Activated effector memory CD4-positive, alpha-beta T cell treated with anti-CD3 and anti-CD28 coated beads, Interleukin-2, amount 50 U/mL, for 16 hours (primary cell): Measurements from ENCODE around the gene WFDC10B.
"Not testable (repeated sequence)": the region's sequence is repeated elsewhere in the genome, so short reads cannot be mapped to it uniquely, and the experiment has no call there.

Source experiments
- DNase-seq: peaks from one replicate; pipeline ENCODE4 v3.0.0-alpha.2; 2020

The WFDC10B gene

DNA sequence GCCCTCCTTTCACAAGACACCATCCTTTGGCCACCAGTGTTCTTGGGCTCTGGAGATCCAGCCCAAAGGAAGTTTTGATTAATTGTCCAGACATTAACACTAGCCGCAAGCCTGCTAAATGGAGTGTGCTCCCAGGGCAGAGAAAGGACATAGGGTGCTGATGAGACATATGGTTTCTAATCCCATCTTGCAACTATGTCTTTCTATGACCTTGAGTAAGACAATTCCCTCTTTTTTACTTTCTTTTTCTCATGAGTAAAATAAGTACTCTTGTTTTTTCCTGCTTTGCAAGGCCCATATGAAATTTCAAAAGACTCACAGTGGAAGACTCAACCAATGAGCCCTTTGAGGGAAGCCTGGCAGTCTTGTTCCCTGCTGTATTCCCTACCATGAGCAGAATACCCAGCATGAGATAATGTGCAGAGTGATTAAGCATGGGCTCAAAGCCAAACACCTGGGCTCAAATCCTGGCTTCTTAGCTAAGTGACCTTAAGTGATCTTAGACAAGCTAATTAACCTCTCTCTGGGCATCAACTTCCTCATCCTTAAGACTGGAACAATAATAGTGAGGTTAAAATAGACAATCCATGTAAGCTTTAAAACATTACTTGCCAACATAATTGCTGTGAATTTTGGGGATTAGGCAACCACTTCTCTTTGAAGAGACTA, at the start of gene WFDC10B:
WFDC10B (minus strand) TSS at position 51 of the 669 bp plus-strand sequence. CDS start 19,027 bp downstream, outside the sequence.
- DNase-seq, result no peak

DNA sequence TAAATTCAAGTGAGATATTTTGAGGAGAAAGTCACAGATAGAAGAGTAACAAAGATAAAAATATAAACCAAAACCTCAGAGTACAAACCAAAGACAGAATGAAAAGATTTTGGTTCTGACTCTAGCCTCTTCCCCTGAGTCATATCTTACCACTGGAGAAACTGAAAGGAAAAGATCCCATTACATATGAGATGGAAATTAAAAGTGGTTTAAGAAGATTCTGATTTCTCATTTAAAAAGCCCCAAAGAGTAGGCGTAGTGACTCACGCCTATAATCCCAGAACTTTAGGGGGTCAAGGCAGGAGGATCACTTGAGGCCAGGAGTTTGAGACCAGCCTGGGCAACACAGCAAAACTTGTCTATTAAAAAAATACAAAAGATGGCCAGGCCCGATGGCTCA, 47.9 kb upstream of the WFDC10B start:
- no peak for DNase-seq

DNA sequence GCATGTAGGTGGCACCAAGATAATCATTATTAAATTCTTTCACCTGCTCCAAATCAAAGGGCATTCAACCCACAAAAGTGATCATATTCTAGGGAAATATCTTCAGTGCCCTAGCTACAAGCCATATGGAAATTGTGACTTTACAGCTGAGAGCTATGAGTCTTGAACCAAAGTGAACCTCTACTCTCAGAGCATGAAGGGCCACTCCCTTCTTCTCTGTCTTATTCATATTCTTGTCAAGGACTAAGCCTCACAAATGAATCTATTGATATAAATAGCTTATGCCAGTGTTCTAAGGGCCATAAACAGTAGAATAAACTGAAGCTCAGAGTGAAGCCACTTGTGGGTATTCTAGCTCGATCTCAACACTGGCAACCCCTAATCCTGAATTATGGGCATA, 46.9 kb upstream of the WFDC10B start:
- no peak for DNase-seq

DNA sequence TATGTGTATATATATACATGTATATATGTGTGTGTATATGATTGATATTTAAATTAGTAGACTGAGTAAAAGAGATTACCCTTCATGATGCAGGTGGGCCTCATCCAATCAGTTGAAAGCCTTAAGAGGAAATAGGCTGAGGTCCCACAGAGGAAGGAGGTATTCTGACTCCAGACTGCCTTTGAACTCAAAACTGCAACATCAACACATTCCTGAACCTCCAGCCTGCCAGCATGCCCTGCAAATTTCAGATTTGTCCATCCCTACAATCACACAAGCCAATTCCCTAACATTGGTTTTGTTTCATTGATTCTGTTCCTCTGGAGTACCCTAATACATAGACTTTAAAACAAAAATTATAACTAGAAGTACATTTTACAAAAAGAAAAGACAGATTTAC, 40.2 kb upstream of the WFDC10B start:
- no peak for DNase-seq

DNA sequence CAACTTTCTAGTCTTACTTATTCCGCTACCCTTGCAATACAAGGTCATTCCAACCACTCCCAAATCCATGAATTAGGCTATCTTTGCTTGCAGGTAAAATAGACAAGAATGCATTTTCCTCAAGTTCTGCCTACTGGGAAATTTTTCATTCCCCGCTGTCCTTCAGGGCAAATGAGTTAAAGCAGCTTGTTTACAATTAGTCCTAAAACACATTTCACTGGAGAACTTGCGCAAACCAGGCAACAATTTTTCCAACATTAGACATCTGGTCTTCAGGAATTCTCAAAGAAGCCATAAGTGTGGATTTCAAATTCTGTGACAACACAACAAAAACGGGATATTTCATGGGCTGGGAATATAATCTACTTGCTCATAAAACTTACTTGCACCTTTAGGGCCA, 37.8 kb upstream of the WFDC10B start:
- DNase-seq, result no peak

DNA sequence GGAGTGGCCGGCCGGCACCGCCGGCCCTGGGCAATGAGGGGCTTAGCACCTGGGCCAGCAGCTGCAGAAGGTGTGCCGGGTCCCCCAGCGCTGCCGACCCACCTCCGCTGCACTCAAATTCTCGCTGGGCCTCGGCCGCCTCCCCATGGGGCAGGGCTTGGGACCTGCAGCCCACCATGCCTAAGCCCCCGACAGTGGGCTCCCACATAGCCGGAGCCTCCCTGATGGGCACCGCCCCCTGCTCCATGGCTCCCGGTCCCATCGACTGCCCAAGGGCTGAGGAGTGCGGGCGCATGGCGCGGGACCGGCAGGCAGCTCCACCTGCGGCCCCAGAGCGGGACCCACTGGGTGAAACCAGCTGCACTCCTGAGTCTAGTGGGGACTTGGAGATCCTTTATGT, 31.2 kb upstream of the WFDC10B start:
- no peak for DNase-seq

DNA sequence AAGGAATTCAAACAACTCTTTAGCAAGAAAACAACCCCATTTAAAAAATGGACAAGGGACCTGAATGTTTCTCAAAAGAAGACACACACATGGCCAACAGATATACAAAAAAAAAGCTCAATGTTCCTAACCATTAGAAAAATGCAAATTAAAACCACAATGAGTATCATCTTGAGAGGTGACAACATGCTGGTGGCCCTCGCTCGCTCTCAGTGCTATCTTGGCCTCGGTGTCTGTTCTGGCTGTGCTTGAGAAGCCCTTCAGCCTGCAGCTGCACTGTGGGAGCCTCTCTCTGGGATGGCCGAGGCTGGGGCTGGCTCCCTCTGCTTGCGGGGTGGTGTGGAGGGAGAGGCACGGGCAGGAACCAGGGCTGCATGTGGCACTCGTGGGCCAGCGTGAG, 30.7 kb upstream of the WFDC10B start:
- no peak for DNase-seq

DNA sequence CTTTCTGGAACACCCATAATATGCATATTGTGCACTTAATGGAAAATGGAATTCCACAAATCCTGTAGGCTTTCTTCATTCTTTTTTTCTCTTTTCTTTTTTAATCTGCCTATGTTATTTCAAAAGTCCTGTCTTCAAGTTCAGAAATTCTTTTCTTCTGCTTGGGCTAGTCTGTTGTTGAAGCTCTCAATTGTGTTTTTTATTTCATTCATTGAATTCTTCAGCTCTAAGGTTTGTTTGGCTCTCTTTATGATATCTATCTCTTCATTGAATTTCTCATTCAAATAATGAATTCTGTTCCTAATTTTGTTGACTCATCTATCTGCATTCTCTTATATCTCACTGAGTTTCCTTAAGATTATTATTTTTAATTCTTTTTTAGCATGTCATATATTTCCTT, 27.4 kb upstream of the WFDC10B start:
- no peak for DNase-seq

DNA sequence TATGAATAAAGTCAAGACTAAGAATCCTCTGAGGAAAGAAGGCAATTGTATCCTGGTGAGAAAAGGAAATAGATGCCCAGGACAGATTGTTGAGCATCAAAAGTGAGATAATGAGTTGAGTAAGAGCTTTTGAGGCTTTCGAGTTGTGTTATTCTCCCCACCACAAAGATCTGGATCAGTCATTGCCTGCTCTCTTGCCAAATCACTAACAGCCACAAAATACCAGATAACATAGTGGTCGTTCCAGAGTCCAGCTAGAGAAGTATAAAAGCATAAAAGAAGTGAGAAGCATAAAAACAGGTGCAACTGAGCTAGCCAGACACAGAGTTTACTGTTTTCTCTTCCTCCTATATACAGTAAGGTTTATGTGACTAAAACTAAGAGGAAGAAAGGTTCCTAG, 22.2 kb upstream of the WFDC10B start:
- DNase-seq, result no peak

DNA sequence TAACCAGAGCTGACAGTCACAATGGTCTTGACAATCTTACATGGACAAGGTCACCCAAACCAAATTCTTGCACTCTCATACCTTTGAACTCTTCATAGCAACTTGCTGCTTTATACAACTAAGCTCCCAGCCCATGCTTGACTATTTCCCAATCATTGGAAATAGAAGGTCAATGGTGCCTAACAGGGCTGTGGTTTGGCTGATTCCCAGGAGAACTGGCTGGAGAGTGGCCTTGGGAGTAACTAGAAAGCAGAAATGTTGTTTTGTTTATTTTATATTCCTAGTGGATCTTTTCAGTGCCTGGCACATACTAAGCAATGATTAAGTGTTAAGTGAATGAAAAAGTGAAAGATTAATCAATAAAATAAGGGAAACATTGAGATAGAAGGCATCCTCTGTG, 20.3 kb upstream of the WFDC10B start:
- no peak for DNase-seq

DNA sequence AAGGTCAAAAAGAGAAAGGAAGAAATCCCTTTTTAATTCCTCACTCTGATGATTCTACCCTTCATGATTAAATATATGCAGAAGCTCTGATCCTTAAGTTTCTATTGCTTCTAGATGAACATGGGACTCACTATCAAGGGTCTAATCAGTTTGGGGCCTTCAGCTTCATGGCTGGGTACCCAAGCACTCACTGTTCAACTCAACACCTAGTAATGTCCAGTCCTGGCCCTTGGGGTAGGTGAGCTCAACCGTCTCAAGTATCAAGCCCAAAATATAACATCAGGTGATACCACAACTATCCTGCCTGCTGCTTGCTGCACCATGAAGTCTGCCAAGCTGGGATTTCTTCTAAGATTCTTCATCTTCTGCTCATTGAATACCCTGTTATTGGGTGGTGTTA, 17.2 kb upstream of the WFDC10B start, which contains the start of gene SPINT4:
SPINT4 (plus strand) TSS at position 301 of the 400 bp plus-strand sequence; CDS start at position 322, 21 bp downstream.
- no peak for DNase-seq

DNA sequence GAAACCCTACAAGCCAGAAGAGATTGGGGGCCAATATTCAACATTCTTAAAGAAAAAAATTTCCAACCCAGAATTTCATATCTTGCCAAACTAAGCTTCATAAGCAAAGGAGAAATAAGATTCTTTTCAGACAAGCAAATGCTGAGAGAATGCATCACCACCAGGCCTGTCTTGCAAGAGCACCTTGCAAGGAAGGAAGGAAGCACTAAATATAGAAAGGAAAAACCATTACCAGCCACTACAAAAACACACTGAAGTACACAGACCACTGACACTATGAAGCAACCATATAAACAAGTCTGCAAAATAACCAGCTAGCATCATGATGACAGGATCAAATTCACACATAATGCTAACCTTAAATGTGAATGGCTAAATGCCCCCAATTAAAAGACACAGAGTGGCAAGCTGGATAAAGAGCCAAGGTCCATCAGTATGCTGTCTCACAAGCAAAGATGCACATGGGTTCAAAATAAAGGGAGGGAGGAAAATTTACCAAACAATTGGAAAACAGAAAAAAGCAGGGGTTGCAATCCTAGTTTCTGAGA, 11.4 kb upstream of the WFDC10B start:
- DNase-seq, result not testable (repeated sequence)

DNA sequence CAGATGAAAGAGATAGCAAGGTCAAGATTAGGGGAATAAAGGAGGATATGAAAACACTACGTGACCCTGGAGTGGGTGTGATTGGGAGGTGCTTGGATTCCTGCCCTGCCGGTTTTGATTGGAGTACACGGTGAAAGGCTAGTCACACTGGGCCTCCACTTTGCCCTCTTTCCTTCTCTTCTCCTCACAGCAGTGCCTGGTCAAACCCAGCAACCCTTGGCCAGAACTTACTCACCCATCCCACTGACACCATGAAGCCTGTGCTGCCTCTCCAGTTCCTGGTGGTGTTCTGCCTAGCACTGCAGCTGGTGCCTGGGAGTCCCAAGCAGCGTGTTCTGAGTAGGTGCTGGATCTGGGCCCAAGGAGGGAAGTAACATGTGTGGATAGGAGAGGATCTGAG, 2.9 kb downstream of the WFDC10B start, which contains the start of gene WFDC13:
WFDC13 (plus strand) TSS at position 166 of the 400 bp plus-strand sequence; CDS start at position 252, 86 bp downstream.
- DNase-seq, result no peak

DNA sequence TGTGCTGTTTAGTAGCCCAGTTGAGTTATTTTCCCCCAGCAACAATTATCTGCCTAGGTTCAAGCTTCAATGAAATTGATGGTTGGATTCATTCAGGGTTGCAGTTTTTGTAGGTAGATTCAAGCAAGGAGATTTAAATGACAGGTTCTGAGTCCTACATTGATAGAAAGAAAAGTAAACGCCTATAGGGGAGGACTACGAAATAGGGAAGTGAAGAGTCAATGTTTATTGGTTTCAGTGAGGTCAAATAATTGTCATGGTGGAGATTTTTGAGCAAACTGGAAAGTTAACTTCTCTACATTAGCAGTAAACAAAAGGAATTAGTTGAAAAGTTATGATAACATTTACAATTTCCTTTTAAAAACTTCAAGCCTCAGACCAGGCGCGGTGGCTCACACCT, 3.7 kb downstream of the WFDC10B start:
- DNase-seq, result no peak

DNA sequence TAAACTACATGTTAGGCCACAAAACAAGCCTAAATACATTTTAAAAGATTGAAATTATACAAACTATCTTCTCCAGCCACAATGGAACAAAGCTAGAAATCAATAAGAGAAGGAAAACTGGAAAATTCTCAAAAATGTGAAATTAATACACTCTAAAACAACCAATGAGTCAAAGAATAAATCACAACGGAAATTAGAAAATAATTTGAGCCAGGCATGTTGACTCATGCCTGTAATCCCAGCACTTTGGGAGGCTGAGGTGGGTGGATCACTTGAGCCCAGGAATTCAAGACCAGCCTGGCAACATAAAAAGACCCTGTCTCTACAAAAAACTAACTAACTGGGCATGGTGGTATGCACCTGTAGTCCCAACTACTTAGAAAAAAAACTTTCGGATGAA, 9.3 kb downstream of the WFDC10B start:
- no peak for DNase-seq

DNA sequence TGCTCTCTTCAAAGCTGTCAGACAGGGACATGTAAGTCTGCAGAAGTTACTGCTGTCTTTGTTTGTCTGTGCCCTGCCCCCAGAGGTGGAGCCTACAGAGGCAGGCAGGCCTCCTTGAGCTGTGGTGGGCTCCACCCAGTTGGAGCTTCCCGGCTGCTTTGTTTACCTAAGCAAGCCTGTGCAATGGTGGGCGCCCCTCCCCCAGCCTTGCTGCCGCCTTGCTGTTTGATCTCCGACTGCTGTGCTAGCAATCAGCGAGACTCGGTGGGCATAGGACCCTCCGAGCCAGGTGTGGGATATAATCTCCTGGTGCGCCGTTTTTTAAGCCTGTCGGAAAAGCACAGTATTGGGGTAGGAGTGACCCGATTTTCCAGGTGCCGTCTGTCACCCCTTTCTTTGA, 11.5 kb downstream of the WFDC10B start:
- DNase-seq, result not testable (repeated sequence)

DNA sequence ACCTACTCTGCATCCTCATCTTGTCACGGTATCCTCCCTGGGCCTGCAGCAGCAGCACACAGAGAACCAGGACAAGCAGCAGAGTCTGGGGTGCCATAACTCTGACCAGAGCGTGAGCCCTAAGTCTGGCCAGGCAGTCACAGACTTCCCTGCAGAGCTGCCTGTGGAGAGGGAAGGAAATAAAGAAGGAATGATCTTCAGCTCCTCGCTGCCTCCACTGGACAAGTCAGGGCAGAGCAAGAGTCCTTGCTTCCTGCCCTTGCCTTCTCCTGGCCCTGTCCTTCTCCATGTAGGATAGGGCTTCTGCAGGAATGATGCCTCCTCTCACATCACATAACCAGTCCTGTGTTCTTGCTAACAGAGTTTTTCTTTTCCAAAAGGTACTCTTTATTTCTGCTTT, 18.9 kb downstream of the WFDC10B start:
- no peak for DNase-seq

DNA sequence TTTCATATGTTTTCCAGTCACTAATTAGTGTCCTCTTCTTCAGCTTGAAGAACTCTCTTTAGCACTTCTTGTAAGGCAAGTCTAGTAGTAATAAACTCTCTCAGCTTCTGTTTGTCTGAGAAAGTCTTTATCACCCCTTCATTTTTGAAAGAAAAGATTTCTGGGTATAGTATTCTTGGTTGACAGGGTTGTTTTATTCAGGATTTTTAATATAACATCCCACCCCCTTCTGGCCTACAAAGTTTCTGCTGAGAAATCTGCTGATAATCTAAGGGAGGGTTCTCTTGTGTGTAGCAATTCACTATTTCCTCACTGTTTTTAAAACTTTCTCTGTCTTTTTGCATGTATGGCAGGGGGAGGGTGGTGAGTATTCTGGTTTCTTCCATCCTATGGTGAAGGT, 25.2 kb downstream of the WFDC10B start:
- no peak for DNase-seq

DNA sequence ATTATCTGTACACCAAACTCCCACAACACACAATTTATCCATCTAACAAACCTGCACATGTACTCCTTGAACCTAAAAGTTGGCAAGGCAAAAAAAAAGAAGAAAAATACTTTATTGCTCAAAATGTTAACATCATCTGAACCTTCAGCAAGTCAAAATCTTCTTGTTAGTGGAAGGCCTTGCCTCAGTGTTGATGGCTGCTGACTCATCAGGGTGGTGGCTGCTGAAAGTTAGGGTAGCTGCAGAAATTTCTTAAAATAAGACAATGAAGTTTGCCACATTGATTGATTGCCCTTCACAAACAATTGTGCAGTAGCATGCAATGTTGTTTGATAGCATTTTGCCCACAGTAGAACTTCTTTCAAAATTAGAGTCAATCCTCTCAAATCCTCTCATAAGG, 32.1 kb downstream of the WFDC10B start:
- DNase-seq, result no peak

DNA sequence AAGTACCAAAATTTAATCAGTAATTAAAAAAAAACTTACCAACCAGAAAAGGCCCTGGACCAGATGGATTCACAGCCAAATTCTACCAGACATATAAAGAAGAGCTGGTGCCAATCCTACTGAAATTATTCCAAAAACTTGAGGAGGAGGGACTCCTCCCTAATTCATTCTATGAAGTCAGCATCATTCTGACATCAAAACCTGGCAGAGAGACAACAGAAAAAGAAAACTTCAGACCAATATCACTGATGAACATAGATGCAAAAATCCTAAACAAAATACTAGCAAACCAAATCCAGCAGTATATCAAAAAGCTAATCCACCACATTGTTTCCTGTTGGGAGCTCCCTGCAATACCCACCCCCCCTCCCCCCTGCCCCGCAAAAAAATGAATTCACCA, 34.7 kb downstream of the WFDC10B start, which contains the start of gene WFDC11:
WFDC11 (minus strand) TSS at position 101 of the 400 bp plus-strand sequence. CDS start 19,639 bp downstream, outside the sequence.
- DNase-seq, result no peak

DNA sequence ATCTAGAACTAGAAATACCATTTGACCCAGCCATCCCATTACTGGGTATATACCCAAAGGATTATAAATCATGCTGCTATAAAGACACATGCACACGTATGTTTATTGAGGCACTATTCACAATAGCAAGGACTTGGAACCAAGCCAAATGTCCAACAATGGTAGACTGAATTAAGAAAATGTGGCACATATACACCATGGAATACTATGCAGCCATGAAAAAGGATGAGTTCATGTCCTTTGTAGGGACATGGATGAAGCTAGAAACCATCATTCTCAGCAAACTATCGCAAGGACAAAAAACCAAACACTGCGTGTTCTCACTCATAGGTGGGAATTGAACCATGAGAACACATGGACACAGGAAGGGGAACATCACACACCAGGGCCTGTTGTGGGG, 47.8 kb downstream of the WFDC10B start:
- not testable (repeated sequence) for DNase-seq

DNA sequence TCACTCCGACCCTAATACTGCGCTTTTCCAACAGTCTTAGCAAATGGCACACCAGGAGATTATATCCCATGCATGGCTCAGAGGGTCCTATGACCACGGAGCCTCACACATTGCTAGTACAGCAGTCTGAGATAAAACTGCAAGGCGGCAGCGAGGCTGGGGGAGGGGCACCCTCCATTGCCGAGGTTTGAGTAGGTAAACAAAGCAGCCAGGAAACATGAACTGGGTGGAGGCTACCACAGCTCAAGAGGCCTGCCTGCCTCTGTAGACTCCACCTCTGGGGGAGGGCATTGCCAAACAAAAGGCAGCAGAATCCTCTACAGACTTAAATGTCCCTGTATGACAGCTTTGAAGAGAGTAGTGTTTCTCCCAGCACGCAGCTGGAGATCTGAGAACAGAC, 53.1 kb downstream of the WFDC10B start:
- DNase-seq, result not testable (repeated sequence)

DNA sequence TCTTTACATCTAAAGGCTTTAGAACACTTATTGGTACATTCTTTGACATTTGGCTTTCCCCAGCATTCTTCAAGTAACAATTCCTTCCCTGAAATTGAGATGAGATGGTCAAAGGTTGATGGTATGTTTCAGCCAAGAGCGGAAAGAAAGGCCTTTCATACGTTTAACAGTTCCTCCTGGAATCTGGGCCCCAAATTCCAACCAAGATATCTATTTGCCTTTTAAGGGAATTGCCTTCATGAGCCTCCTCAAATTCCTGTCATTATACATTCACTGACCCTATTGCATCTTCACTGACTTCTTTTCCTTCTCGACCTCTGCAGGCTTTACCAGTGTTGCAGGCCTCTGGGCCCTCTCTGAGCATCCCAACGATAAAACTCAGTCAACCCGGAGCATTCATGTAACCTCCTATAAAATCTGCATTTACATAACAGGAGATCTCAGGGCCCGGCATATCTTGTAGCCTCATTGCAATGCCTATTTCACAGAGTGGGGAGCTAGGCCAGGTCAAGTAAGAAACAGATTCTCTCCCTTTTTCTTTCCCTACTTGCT, 55.4 kb downstream of the WFDC10B start:
- DNase-seq, result no peak

DNA sequence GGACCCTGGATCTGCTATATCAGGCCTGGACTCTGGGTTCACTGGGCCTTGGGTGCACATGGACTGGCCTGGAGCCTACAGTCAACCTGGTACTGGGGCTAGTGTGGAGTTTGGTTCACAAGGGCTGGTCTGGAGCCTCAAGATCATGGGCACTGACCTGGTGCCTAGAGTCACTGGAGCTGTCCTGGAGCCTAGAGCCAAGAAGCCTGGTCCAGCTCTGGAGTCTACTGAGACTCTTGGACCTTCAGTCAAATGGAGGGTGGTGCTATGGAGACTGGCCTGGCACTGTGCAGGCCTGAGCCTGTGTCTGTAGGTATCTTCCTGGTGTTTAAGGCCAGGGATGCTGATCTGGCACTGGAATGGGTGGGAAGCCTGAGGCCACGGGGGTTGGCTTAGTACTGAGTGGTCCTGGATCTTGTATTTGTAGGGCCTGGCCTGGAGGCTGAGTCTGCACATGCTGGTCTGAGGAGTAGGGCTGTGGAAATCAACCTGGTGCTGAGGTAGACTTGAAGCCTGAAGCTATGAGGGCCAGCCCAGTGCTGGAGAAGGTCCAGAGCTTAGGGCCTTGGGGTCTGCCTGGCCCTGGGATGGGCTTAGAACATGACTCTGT, 57.3 kb downstream of the WFDC10B start:
- no peak for DNase-seq
